ENCODE results near the gene MEX3B. TPM values are rescaled to one million over a fixed set of nuclear protein-coding genes. Genes with fewer than 3 reads are reported as not detected.

Gene MEX3B
- total and polyA plus RNA-seq, 2 donors (not counting 3 experiments of a cell fraction or from before 2014, with no cell fraction given), result 11.0 to 22.6 TPM

DNA sequence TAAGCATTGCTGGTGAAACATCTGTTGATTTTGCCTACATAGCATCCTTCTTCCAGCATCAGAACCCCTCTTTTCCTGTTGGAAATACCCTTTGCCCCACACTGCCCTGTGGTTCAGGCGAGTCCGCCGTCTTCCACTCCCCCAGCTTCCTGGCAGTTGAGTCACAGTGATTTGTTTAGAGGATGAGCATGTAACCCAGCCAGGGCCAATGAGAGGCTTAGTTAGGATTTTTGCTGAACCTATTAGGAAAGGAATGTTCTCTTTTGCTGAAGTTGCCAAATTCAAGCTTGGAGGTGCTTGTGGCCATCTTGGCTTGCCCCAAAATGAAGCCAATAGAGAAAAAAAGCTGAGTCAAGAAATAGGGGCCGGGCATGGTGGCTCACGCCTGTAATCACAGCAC is 19.0 kb upstream of the MEX3B start:
- no peak overlapping the region for H3K4me2 ChIP-seq (ENCODE audit: insufficient read depth, low read length)
- no peak overlapping the region for H3K9ac ChIP-seq (replicated peaks; ENCODE audit: extremely low read depth, insufficient read depth, low read length)
- no peaks in the 10 kb centered on the region for H3K79me2 ChIP-seq (ENCODE audit: control insufficient read depth, insufficient read depth, low read length)
- POLR2A ChIA-PET, result no interaction called here
- intact Hi-C loops (cut with micrococcal nuclease) (no loop called here), dilution Hi-C loops (cut with MboI; ENCODE audit: extremely low pct_ligation_motif_present, low sequenced_read_pairs) (no loop called here)
- no TSS peak for BruUV-seq (replicated peaks)
- H3K4me3 ChIP-seq (replicated peaks in 1 of 3; ENCODE audit: insufficient read depth in 1 of 3, low read depth in 1 of 3, low read length in 3 of 3), result no peak overlapping the region
- CTCF ChIA-PET, result interaction anchor here (1.6 to 2.3 kb wide), 2 partner anchors 14 to 43 kb away, joined by 5 read pairs; no protein-coding TSS in a partner anchor
- H3K27ac ChIP-seq (ENCODE audit: insufficient read depth, low read depth, low read length), result no peak overlapping the region
- no peaks in the 10 kb centered on the region for H4K20me1 ChIP-seq (replicated peaks; ENCODE audit: control insufficient read depth, extremely low read depth, insufficient read depth, low read length)
- peaks cover 3% of the 10 kb centered on the region for H3K4me1 ChIP-seq (ENCODE audit: control insufficient read depth, extremely low read depth, insufficient read depth, low read length)
- peaks cover 11 to 13% of the 10 kb centered on the region in 2 experiments for H3K27me3 ChIP-seq (ENCODE audit: control insufficient read depth in 2 of 2, insufficient read depth in 2 of 2, low read length in 2 of 2)
- no peaks in the 10 kb centered on the region for H3K36me3 ChIP-seq (ENCODE audit: control insufficient read depth in 2 of 2, extremely low read depth in 1 of 2, insufficient read depth in 2 of 2, low read length in 2 of 2)
- no peaks in the 10 kb centered on the region for H3K9me3 ChIP-seq (replicated peaks; ENCODE audit: control insufficient read depth, insufficient read depth, low read length)
- DNase-seq (ENCODE audit: low read depth, low spot score) (peak; percentile 21), FAIRE-seq (peak; percentile 37)
- peak; percentile 35 for TF ChIP-seq FOS (IDR thresholded peaks at IDR 0.05; ENCODE audit: borderline replicate concordance, insufficient read depth, low read length)
- TF ChIP-seq POLR2AphosphoS5 (IDR thresholded peaks at IDR 0.05; ENCODE audit: insufficient read depth, low read depth, low read length), result peak; percentile 14
- no peak for TF ChIP-seq GATA2 (IDR thresholded peaks at IDR 0.05; ENCODE audit: insufficient read depth, insufficient read length, low read depth, low read length)
- no peak for TF ChIP-seq JUN (IDR thresholded peaks at IDR 0.05; ENCODE audit: borderline replicate concordance, insufficient read depth, insufficient read length, low read depth)
- TF ChIP-seq, protein P1, sequence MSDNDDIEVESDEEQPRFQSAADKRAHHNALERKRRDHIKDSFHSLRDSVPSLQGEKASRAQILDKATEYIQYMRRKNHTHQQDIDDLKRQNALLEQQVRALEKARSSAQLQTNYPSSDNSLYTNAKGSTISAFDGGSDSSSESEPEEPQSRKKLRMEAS (IDR thresholded peaks at IDR 0.05; ENCODE audit: insufficient read depth, insufficient read length), result no peak
- H3K9me1 ChIP-seq (replicated peaks; ENCODE audit: control insufficient read depth, extremely low read depth, insufficient read depth, low read length), result no peaks in the 10 kb centered on the region
- no peak overlapping the region for H2AFZ ChIP-seq (ENCODE audit: low read depth, low read length)
